B cell (primary cell): Measurements from ENCODE around the gene MARS1. TPM values are rescaled to one million over a fixed set of nuclear protein-coding genes. Genes with fewer than 3 reads are reported as not detected.

ENCODE experiments used
- ATAC-seq: fragments of 200-7000 bp; cut with Tn5 transposase; one replicate; pipeline ENCODE4 v1.10.0; 2021; ENCODE audit warnings: low read depth, mild to moderate bottlenecking, moderate number of reproducible peaks, moderate library complexity
- CTCF ChIA-PET: fragments of 350-600 bp; sonication (Branson Sonifier 250); formaldehyde crosslinking; loops from one replicate; lab custom pipeline; 2021; ENCODE audit warnings: antibody characterized with exemption, inconsistent platforms; lab: Charles Lee
- POLR2A ChIA-PET: fragments of 350-600 bp; sonication (Branson Sonifier 250); formaldehyde crosslinking; loops from one replicate; lab custom pipeline; 2021; ENCODE audit warnings: antibody characterized with exemption; lab: Charles Lee
- DNase-seq: peaks from one replicate; pipeline ENCODE4 v3.0.0; 2013
- H2AFZ ChIP-seq: 2 replicates; pipeline ENCODE4 v1.6.1; 2012; ENCODE audit warnings: mild to moderate bottlenecking, low read depth, low read length; ENCODE audit not compliant: insufficient read depth, poor library complexity, severe bottlenecking
- H3K27ac ChIP-seq, 2 donors: 1 replicate in 1 of 2; 2 replicates in 1 of 2; pipeline ENCODE4 v1.5.1; 2012 to 2013; ENCODE audit warnings: low read length in 2 of 2, mild to moderate bottlenecking in 2 of 2, moderate library complexity in 1 of 2
- H3K27me3 ChIP-seq, 4 experiments: fragments of 200-600 bp in 1 of 4; sonication (generic) in 1 of 4; replicated peaks in 1 of 4; 1 replicate in 2 of 4; 2 replicates in 2 of 4; pipeline versions ENCODE4 v1.6.1 to v1.7.0; 2013 to 2016; ENCODE audit warnings: low read length in 3 of 4, mild to moderate bottlenecking in 2 of 4, mixed read lengths in 1 of 4, moderate library complexity in 1 of 4; ENCODE audit not compliant: insufficient read depth in 4 of 4, control insufficient read depth in 3 of 4; ENCODE audit errors: control extremely low read depth in 1 of 4
- H3K36me3 ChIP-seq, 2 experiments: replicated peaks in 1 of 2; 1 replicate in 1 of 2; 2 replicates in 1 of 2; pipeline versions ENCODE4 v1.6.1 to v1.7.1; 2013; ENCODE audit warnings: low read length in 1 of 2; ENCODE audit not compliant: insufficient read depth in 2 of 2, control insufficient read depth in 1 of 2; ENCODE audit errors: control extremely low read depth in 1 of 2, extremely low read depth in 1 of 2
- H3K4me1 ChIP-seq, 2 donors: fragments of 200-600 bp in 1 of 2; sonication (generic) in 1 of 2; 1 replicate in 1 of 2; 2 replicates in 1 of 2; pipeline versions ENCODE4 v1.5.1 to v1.6.1; 2013 to 2017; ENCODE audit warnings: low read length in 2 of 2; ENCODE audit not compliant: control insufficient read depth in 2 of 2, insufficient read depth in 2 of 2
- H3K4me2 ChIP-seq: replicated peaks from 2 replicates; pipeline ENCODE3; 2012; ENCODE audit warnings: mild to moderate bottlenecking, low read depth, low read length; ENCODE audit not compliant: poor library complexity, severe bottlenecking
- H3K4me3 ChIP-seq, 5 experiments: fragments of 200-600 bp in 1 of 5; sonication (generic) in 1 of 5; 1 replicate in 3 of 5; 2 replicates in 2 of 5; pipeline versions ENCODE4 v1.5.1 to v1.7.0; 2011 to 2016; ENCODE audit warnings: low read length in 4 of 5, mild to moderate bottlenecking in 4 of 5, low read depth in 2 of 5, control low read depth in 1 of 5, moderate library complexity in 1 of 5; ENCODE audit not compliant: insufficient read depth in 1 of 5; ENCODE audit errors: control extremely low read depth in 1 of 5, extremely low read depth in 1 of 5
- H3K79me2 ChIP-seq: fragments of 200-600 bp; sonication (generic); one replicate; pipeline ENCODE4 v1.6.0; 2016; ENCODE audit warnings: low read length; ENCODE audit not compliant: control insufficient read depth, insufficient read depth
- H3K9ac ChIP-seq: fragments of 200-600 bp; sonication (generic); 2 replicates; pipeline ENCODE4 v1.6.1; 2017; ENCODE audit warnings: mild to moderate bottlenecking, low read length, moderate library complexity
- H3K9me3 ChIP-seq, 3 donors: one replicate each; pipeline versions ENCODE4 v1.6.1 to v1.7.1; 2013; ENCODE audit warnings: low read length in 2 of 3; ENCODE audit not compliant: control insufficient read depth in 2 of 3, insufficient read depth in 1 of 3; ENCODE audit errors: control extremely low read depth in 1 of 3
- H4K20me1 ChIP-seq: 2 replicates; pipeline ENCODE4 v1.6.0; 2012; ENCODE audit warnings: mild to moderate bottlenecking, low read length; ENCODE audit not compliant: insufficient read depth, control insufficient read depth, poor library complexity, severe bottlenecking
- H3K27ac Mint-ChIP-seq: one replicate; pipeline ENCODE4 v1.8.0; 2021; ENCODE audit warnings: mixed read lengths
- H3K27me3 Mint-ChIP-seq: one replicate; pipeline ENCODE4 v1.8.0; 2021; ENCODE audit warnings: mixed read lengths
- H3K4me1 Mint-ChIP-seq: one replicate; pipeline ENCODE4 v1.8.0; 2021; ENCODE audit warnings: mixed read lengths
- H3K4me3 Mint-ChIP-seq: one replicate; pipeline ENCODE4 v1.8.0; 2021; ENCODE audit warnings: mixed read lengths
- H3K9me3 Mint-ChIP-seq: one replicate; pipeline ENCODE4 v1.8.0; 2022; ENCODE audit warnings: mixed read lengths; ENCODE audit not compliant: insufficient read depth
- EZH2 ChIP-seq: IDR thresholded peaks from 2 replicates; pipeline ENCODE4 v1.6.1; 2012; ENCODE audit warnings: borderline replicate concordance, low read depth, mild to moderate bottlenecking, moderate library complexity, low read length; ENCODE audit not compliant: insufficient read depth, poor library complexity, severe bottlenecking
- WGBS: methylation state at CpG from one replicate; pipeline ENCODE4 v1.1.5; 2013; ENCODE audit warnings: missing lambda C conversion rate; ENCODE audit not compliant: insufficient coverage; 5-methylcytosine and 5-hydroxymethylcytosine counted together
- intact Hi-C: fragments of 100-400 bp; cut with micrococcal nuclease; formaldehyde crosslinking; loops from one replicate; pipeline ENCODE4 v1.10.0; 2022
- polyA plus RNA-seq: library from polyadenylated mRNA; depleted of rRNA; stranded (reverse); fragments of >200 nt; gene quantifications from 2 replicates; pipeline ENCODE4 v1.2.3, GENCODE V29; 2012
- total RNA-seq, 2 donors: library from RNA; stranded (reverse); fragments of 120-200 nt in 1 of 2; gene quantifications; 1 replicate in 1 of 2; 2 replicates in 1 of 2; pipeline versions ENCODE4 v1.2.3 to v1.2.4, GENCODE V29; 2013 to 2022
- TF ChIP-seq, protein P1 (sequence below): fragments of 200-600 bp; IDR thresholded peaks from one replicate; pipeline ENCODE4 v1.8.0; 2022; ENCODE audit warnings: antibody characterized with exemption, mild to moderate bottlenecking

MARS1 gene
- total and polyA plus RNA-seq, 2 donors (not counting 1 experiment from before 2014, with no cell fraction given) = 158 to 193 TPM

DNA sequence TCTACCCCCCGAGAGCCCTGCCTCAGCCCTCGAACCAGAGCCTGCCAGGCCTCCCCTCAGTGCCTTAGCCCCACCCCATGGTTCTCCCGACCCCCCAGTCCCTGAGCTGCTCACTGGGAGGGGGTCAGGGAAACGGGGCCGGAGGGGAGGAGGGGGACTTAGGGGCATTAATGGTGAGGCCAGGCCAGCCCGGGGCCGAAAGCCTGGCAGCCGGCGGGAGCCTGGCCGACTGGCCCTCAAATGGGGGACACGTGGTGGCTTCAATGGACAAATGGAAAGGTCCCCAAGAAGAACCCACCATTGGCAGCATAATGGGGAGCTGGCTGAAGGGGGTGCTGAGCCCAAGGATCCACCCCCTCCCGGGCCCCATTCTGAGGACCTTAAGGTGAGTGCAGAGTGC is 40.3 kb downstream of the MARS1 start:
- no peaks in the 10 kb centered on the region for H3K9me3 ChIP-seq
- WGBS = 100% methylated on average over 2 of the region's 12 CpGs
- H3K4me1 ChIP-seq = peaks cover 13% of the 10 kb centered on the region in 2 donors
- no peaks in the 10 kb centered on the region for H3K27me3 ChIP-seq
- no peak overlapping the region for H3K4me2 ChIP-seq
- peaks cover 17% of the 10 kb centered on the region for H4K20me1 ChIP-seq
- Mint-ChIP-seq H3K4me3 (no peak overlapping the region), H3K27ac (no peak overlapping the region), H3K9me3 (no peaks in the 10 kb centered on the region), H3K4me1 (peaks cover 22% of the 10 kb centered on the region), H3K27me3 (no peaks in the 10 kb centered on the region)
- intact Hi-C loops = loop anchor here (10.0 kb wide), 1 partner anchor 893 kb away; the partner anchor contains the start of gene BAZ2A
- H3K36me3 ChIP-seq = peaks cover 15 to 73% of the 10 kb centered on the region in 2 experiments
- no peak overlapping the region for H2AFZ ChIP-seq
- no peak overlapping the region for H3K9ac ChIP-seq
- TF ChIP-seq, protein P1, sequence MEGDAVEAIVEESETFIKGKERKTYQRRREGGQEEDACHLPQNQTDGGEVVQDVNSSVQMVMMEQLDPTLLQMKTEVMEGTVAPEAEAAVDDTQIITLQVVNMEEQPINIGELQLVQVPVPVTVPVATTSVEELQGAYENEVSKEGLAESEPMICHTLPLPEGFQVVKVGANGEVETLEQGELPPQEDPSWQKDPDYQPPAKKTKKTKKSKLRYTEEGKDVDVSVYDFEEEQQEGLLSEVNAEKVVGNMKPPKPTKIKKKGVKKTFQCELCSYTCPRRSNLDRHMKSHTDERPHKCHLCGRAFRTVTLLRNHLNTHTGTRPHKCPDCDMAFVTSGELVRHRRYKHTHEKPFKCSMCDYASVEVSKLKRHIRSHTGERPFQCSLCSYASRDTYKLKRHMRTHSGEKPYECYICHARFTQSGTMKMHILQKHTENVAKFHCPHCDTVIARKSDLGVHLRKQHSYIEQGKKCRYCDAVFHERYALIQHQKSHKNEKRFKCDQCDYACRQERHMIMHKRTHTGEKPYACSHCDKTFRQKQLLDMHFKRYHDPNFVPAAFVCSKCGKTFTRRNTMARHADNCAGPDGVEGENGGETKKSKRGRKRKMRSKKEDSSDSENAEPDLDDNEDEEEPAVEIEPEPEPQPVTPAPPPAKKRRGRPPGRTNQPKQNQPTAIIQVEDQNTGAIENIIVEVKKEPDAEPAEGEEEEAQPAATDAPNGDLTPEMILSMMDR = no peak
- TF ChIP-seq EZH2 = no peak
- no peak overlapping the region for H3K4me3 ChIP-seq
- H3K79me2 ChIP-seq = peaks cover 7% of the 10 kb centered on the region
- no peak for DNase-seq
- H3K27ac ChIP-seq = no peak overlapping the region
- POLR2A ChIA-PET = no interaction called here
- no peak for ATAC-seq
- CTCF ChIA-PET = no interaction called here

DNA sequence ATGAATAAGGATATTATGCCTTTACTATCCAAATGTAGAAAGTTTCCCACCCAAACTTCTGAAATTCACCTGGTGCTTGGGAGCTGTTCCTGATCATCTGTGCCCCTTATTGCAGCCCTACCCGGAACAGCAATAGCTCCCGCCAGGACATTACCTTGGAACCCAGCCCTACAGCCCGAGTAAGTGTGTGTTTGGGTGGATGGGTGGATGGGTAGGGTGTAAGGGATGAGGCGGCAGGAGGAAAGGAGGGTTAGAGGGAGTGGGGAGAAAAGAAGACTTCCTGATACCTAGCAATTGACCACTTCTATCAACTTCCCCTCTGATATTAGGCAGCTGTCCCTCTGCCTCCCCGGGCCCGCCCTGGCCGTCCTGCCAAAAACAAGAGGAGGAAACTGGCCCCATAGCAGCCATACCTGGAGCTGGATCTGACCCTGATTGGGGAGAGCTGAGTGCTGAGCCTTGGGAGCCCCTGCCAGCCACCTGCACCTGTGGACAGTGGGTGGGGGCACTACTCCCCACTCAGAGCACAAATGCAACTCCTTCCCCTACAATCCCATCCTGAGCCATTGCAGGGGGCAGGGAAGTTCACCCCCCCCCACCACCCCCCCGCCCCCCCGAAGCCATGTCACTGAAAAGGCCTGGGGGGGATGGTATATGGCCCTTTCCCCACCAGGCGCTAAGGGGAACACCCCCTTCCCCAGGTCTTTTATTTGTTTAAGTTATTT is 41.1 kb downstream of the MARS1 start:
- H3K27me3 Mint-ChIP-seq = no peaks in the 10 kb centered on the region
- Histone ChIP-seq H3K4me1 (peaks cover 4 to 5% of the 10 kb centered on the region in 2 donors), H2AFZ (no peak overlapping the region), H3K36me3 (peaks cover 16 to 80% of the 10 kb centered on the region in 2 experiments), H3K27me3 (no peaks in the 10 kb centered on the region), H4K20me1 (peaks cover 17% of the 10 kb centered on the region), H3K4me2 (no peak overlapping the region), H3K9me3 (no peaks in the 10 kb centered on the region), H3K4me3 (no peak overlapping the region), H3K27ac (no peak overlapping the region), H3K9ac (no peak overlapping the region), H3K79me2 (peaks cover 4% of the 10 kb centered on the region)
- DNase-seq (no peak), ATAC-seq (no peak)
- H3K27ac Mint-ChIP-seq = no peak overlapping the region
- intact Hi-C loops = loop anchor here (10.0 kb wide), 1 partner anchor 894 kb away; the partner anchor contains the start of gene BAZ2A
- ChIA-PET CTCF (no interaction called here), POLR2A (no interaction called here)
- no peak for TF ChIP-seq EZH2
- TF ChIP-seq, protein P1 = no peak
- no peak overlapping the region for H3K4me3 Mint-ChIP-seq
- H3K4me1 Mint-ChIP-seq = peaks cover 14% of the 10 kb centered on the region
- WGBS = 97% methylated on average over 5 of the region's 10 CpGs
- H3K9me3 Mint-ChIP-seq = no peaks in the 10 kb centered on the region
